Suprapubic skin (tissue), 4 donors: ENCODE data around the gene RPTN. TPM values are rescaled to one million over a fixed set of nuclear protein-coding genes. Genes with fewer than 3 reads are reported as not detected.

ENCODE experiments used
- DNase-seq, 2 donors: peaks; one replicate each; pipeline ENCODE4 v3.0.0-alpha.2; 2019; ENCODE audit warnings: low spot score in 2 of 2
- H3K27ac ChIP-seq: fragments of 200-600 bp; sonication (generic); one replicate; pipeline ENCODE4 v1.5.1; 2019
- H3K27me3 ChIP-seq: fragments of 200-600 bp; sonication (generic); one replicate; pipeline ENCODE4 v1.5.1; 2019
- H3K36me3 ChIP-seq: fragments of 200-600 bp; sonication (generic); one replicate; pipeline ENCODE4 v1.5.1; 2019
- H3K4me1 ChIP-seq: fragments of 200-600 bp; sonication (generic); one replicate; pipeline ENCODE4 v1.5.1; 2019
- H3K4me3 ChIP-seq: fragments of 200-600 bp; sonication (generic); one replicate; pipeline ENCODE4 v1.5.1; 2019; ENCODE audit warnings: mild to moderate bottlenecking
- H3K9me3 ChIP-seq: fragments of 200-600 bp; sonication (generic); one replicate; pipeline ENCODE4 v1.5.1; 2019
- EP300 ChIP-seq: sonication (generic); formaldehyde crosslinking; IDR thresholded peaks from one replicate; pipeline ENCODE4 v1.6.1; 2017; ENCODE audit warnings: antibody characterized with exemption
- POLR2A ChIP-seq, 2 donors: fragments of 450-650 bp; IDR thresholded peaks; one replicate each; pipeline ENCODE4 v1.6.1; 2017; ENCODE audit warnings: antibody characterized with exemption in 2 of 2, mild to moderate bottlenecking in 2 of 2, moderate library complexity in 2 of 2
- POLR2AphosphoS5 ChIP-seq, 3 donors: sonication (generic); formaldehyde crosslinking; IDR thresholded peaks; one replicate each; pipeline ENCODE4 v1.6.1; 2017; ENCODE audit warnings: antibody characterized with exemption in 3 of 3
- WGBS: methylation state at CpG from one replicate; pipeline ENCODE4 v1.1.5; 2018; 5-methylcytosine and 5-hydroxymethylcytosine counted together
- total RNA-seq, 4 donors: library from RNA; depleted of rRNA; stranded (reverse); fragments of >200 nt; gene quantifications; one replicate each; pipeline ENCODE4 v1.1.0, GENCODE V29; 2016
- TF ChIP-seq, protein P1 (sequence below), 2 donors: fragments of 200-600 bp in 1 of 2; fragments of 450-650 bp in 1 of 2; sonication (generic) in 1 of 2; IDR thresholded peaks; one replicate each; pipeline ENCODE4 v1.5.1; 2016 to 2019; ENCODE audit warnings: antibody characterized with exemption in 2 of 2, mild to moderate bottlenecking in 1 of 2, moderate library complexity in 1 of 2

RPTN gene
- total RNA-seq, 4 donors from 2014 or later, result 9.0 to 40.3 (median 18.2) TPM

DNA sequence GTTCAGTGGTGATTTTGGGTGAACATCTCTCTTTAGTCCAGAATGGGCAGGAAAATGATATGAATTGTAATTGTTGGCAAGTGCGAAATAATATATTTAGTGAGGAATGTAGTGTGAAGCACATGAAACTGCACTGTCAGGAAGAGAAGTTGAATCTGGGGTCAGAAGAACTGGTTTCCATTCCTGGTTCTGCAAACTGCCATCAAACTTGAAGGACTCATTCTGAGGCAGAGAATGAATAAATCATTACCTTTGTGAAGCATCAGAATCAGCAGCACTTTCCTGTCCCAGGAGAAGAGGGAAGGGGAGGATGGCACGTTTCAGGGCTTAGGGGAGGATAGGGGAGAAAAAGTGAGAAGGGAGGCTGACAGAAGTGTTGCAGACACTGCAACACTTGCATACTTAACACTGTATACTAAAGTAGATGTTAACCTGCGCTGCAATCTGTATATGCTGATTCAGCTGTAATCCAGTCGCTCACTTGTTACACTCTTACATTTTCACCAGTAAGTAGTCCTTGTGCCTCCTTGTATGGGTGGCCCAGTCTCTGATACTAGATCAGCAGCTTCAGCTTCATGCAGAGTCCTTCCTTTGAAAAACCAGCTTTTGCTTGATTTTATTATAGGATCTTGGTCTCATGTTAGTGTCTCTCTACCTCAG is 10.5 kb upstream of the RPTN start:
- Histone ChIP-seq H3K4me3 (no peak overlapping the region), H3K36me3 (no peaks in the 10 kb centered on the region), H3K4me1 (peaks cover 53% of the 10 kb centered on the region), H3K9me3 (no peaks in the 10 kb centered on the region), H3K27me3 (no peaks in the 10 kb centered on the region), H3K27ac (peak overlapping the region; percentile 84)
- DNase-seq, result no peak
- 74% methylated on average over 4 of the region's 4 CpGs for WGBS
- TF ChIP-seq POLR2A (IDR thresholded peaks at IDR 0.05) (no peak), POLR2AphosphoS5 (IDR thresholded peaks at IDR 0.05) (no peak), EP300 (no peak)
- TF ChIP-seq, protein P1, sequence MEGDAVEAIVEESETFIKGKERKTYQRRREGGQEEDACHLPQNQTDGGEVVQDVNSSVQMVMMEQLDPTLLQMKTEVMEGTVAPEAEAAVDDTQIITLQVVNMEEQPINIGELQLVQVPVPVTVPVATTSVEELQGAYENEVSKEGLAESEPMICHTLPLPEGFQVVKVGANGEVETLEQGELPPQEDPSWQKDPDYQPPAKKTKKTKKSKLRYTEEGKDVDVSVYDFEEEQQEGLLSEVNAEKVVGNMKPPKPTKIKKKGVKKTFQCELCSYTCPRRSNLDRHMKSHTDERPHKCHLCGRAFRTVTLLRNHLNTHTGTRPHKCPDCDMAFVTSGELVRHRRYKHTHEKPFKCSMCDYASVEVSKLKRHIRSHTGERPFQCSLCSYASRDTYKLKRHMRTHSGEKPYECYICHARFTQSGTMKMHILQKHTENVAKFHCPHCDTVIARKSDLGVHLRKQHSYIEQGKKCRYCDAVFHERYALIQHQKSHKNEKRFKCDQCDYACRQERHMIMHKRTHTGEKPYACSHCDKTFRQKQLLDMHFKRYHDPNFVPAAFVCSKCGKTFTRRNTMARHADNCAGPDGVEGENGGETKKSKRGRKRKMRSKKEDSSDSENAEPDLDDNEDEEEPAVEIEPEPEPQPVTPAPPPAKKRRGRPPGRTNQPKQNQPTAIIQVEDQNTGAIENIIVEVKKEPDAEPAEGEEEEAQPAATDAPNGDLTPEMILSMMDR (IDR thresholded peaks at IDR 0.05), result no peak

- WGBS, result 30% methylated on average over 1 of the region's 1 CpG
- TF ChIP-seq EP300 (no peak), POLR2AphosphoS5 (IDR thresholded peaks at IDR 0.05) (peak in 1 of 3 donors; percentile 11)
- H3K4me3 ChIP-seq, result no peak overlapping the region
- no peak for DNase-seq
- no peaks in the 10 kb centered on the region for H3K27me3 ChIP-seq
- H3K36me3 ChIP-seq, result no peaks in the 10 kb centered on the region
- peaks cover 63% of the 10 kb centered on the region for H3K4me1 ChIP-seq
- no peaks in the 10 kb centered on the region for H3K9me3 ChIP-seq
- peak overlapping the region; percentile 84 for H3K27ac ChIP-seq
These were observed 9.5 kb upstream of the RPTN start for GRCh38 chr1:152168535-152168868.

DNA sequence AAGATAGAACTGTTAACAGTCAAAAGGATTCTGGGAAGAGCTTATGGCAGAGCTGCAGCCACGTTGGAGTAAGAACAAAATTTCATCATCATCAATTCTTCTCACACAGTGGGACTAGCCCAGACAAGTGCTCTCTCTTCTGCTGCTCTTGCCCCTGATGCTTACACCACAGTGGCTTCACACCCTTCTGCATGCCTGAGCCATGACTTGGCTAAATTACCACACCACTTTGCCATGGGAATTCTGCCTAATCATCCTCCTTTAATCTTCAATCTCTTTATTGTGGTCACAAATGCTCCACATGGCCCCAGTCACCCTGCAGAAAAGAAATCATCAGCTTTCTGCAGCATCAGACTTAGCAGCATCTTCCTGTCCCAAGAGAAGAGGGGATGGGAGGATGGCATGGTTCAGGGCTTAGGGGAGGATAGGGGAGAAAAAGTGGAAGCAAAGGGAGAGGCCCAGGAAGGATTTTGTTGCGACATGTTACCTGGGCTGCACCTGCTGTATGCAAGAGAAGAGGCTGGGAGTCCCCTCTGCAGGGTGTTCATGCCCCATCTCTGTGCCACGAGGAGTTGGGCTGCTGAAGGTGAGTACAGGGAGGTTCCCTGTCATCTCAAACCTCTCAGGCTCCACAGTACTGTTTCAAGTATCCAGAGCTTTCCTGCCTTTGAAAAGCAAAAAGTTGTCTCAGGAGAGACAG is 9.0 kb upstream of the RPTN start:
- WGBS, result 22% methylated on average over 3 of the region's 3 CpGs
- H3K4me3 ChIP-seq, result no peak overlapping the region
- no peaks in the 10 kb centered on the region for H3K27me3 ChIP-seq
- H3K4me1 ChIP-seq, result peaks cover 63% of the 10 kb centered on the region
- peak overlapping the region; percentile 84 for H3K27ac ChIP-seq
- no peak for DNase-seq
- H3K9me3 ChIP-seq, result no peaks in the 10 kb centered on the region
- H3K36me3 ChIP-seq, result no peaks in the 10 kb centered on the region
- TF ChIP-seq, protein P1 (IDR thresholded peaks at IDR 0.05), result no peak
- TF ChIP-seq EP300 (no peak), POLR2AphosphoS5 (IDR thresholded peaks at IDR 0.05) (peak; percentile 40 to 72 (median 67)), POLR2A (IDR thresholded peaks at IDR 0.05) (no peak)

DNA sequence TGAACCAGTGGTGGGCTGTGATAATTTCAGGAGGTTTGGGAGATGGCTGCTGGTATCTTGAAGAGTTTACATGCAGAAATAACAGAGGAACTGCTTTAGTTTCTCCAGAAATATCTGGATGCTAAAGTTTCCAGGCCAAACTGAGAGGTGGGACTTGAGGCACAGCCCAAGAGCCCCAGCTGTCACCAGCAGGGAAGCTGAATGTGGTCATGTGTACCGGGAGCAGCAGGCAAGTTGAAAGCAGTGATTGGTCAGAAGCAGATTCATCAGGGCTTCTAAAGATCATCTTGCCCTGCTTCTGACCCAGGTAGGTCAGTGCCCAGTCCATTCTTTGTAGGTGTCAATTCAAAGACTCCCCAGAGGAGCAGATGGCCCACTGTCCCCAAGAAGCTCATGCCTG is 7.9 kb upstream of the RPTN start:
- DNase-seq, result no peak

GRCh38 chr1:152165286-152166077 is 6.5 kb upstream of the RPTN start:
- Histone ChIP-seq H3K4me3 (no peak overlapping the region), H3K4me1 (peaks cover 63% of the 10 kb centered on the region), H3K36me3 (no peaks in the 10 kb centered on the region), H3K27me3 (no peaks in the 10 kb centered on the region), H3K9me3 (no peaks in the 10 kb centered on the region), H3K27ac (peak overlapping the region; percentile 64)
- no peak for DNase-seq
- 91% methylated on average over 4 of the region's 4 CpGs for WGBS
- TF ChIP-seq EP300 (no peak), POLR2A (IDR thresholded peaks at IDR 0.05) (no peak), POLR2AphosphoS5 (IDR thresholded peaks at IDR 0.05) (no peak)
- TF ChIP-seq, protein P1 (IDR thresholded peaks at IDR 0.05), result no peak

More for the DNA sequence above, 7.9 kb upstream of the RPTN start:
- 30% methylated on average over 1 of the region's 1 CpG for whole genome bisulfite sequencing
- no peak overlapping the region for H3K4me3 ChIP-seq
- no peaks in the 10 kb centered on the region for H3K9me3 ChIP-seq
- no peak for TF ChIP-seq POLR2AphosphoS5 (IDR thresholded peaks at IDR 0.05)
- TF ChIP-seq, protein P1 (IDR thresholded peaks at IDR 0.05), result no peak
- TF ChIP-seq POLR2A (IDR thresholded peaks at IDR 0.05), result no peak
- TF ChIP-seq EP300, result no peak
- H3K4me1 ChIP-seq, result peaks cover 63% of the 10 kb centered on the region
- H3K27me3 ChIP-seq, result no peaks in the 10 kb centered on the region
- peak overlapping the region; percentile 69 for H3K27ac ChIP-seq
- no peaks in the 10 kb centered on the region for H3K36me3 ChIP-seq
